ENCODE results near the gene CYLC1.

The CYLC1 gene

DNA sequence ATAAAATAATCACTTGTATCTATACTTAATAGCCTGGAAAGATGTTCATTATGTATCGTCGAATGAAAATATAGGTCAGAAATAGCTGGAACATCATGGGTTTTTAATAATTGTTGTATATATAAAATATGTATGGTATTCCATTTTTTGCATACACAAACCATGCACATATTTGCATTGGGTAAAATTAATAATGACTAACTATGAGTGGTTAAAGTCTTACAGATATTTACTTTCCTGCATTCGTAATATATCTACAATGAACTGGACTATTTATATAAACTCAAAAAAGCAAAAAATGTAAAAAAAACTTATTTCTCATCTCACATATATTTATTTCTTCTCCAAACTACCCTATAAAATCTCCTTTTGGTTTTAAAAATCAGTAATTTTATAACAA lies 46.0 kb downstream of the CYLC1 start:
- H2AFZ ChIP-seq (ENCODE audit: low read length), result no peak overlapping the region
- H3K27me3 ChIP-seq (ENCODE audit: insufficient read depth, low read length, poor library complexity, severe bottlenecking), result no peaks in the 10 kb centered on the region
- H3K9me3 ChIP-seq (ENCODE audit: insufficient read depth, low read depth, low read length), result no peaks in the 10 kb centered on the region
- no peaks in the 10 kb centered on the region for H3K4me1 ChIP-seq (ENCODE audit: insufficient read depth, low read length, poor library complexity, severe bottlenecking)
- no peak overlapping the region for H3K9ac ChIP-seq (ENCODE audit: low read depth, low read length, poor library complexity, severe bottlenecking)
- TF ChIP-seq EZH2phosphoT487 (IDR thresholded peaks at IDR 0.05; ENCODE audit: borderline replicate concordance) (no peak), CTCF (conservative IDR thresholded peaks at IDR 0.05; ENCODE audit: low read length) (no peak)
- H3K4me3 ChIP-seq (ENCODE audit: low read length, poor library complexity, severe bottlenecking), result no peak overlapping the region
- no peaks in the 10 kb centered on the region for H3K36me3 ChIP-seq (ENCODE audit: insufficient read depth, low read length)
- no peaks in the 10 kb centered on the region for H3F3A ChIP-seq (ENCODE audit: low read depth)
- H3K79me2 ChIP-seq (ENCODE audit: insufficient read depth, low read length), result no peaks in the 10 kb centered on the region
- no peaks in the 10 kb centered on the region for H4K20me1 ChIP-seq (ENCODE audit: insufficient read depth, low read length, poor library complexity, severe bottlenecking)
- no peak overlapping the region for H3K4me2 ChIP-seq (ENCODE audit: low read depth, low read length, poor library complexity, severe bottlenecking)
- no peaks in the 10 kb centered on the region for H3K9me2 ChIP-seq (replicated peaks; ENCODE audit: low read depth, low read length)

GRCh38 chrX:83916525-83916924 lies 55.6 kb downstream of the CYLC1 start:
- H3K4me2 ChIP-seq (ENCODE audit: low read depth, low read length, poor library complexity, severe bottlenecking), result no peak overlapping the region
- H3F3A ChIP-seq (ENCODE audit: low read depth), result no peaks in the 10 kb centered on the region
- H3K4me1 ChIP-seq (ENCODE audit: insufficient read depth, low read length, poor library complexity, severe bottlenecking), result no peaks in the 10 kb centered on the region
- no peak overlapping the region for H2AFZ ChIP-seq (ENCODE audit: low read length)
- no peaks in the 10 kb centered on the region for H3K36me3 ChIP-seq (ENCODE audit: insufficient read depth, low read length)
- no peaks in the 10 kb centered on the region for H3K9me2 ChIP-seq (replicated peaks; ENCODE audit: low read depth, low read length)
- no peaks in the 10 kb centered on the region for H3K9me3 ChIP-seq (ENCODE audit: insufficient read depth, low read depth, low read length)
- no peak overlapping the region for H3K4me3 ChIP-seq (ENCODE audit: low read length, poor library complexity, severe bottlenecking)
- H3K9ac ChIP-seq (ENCODE audit: low read depth, low read length, poor library complexity, severe bottlenecking), result no peak overlapping the region
- no peaks in the 10 kb centered on the region for H4K20me1 ChIP-seq (ENCODE audit: insufficient read depth, low read length, poor library complexity, severe bottlenecking)
- no peak for TF ChIP-seq EZH2phosphoT487 (IDR thresholded peaks at IDR 0.05; ENCODE audit: borderline replicate concordance)
- peak; percentile 53 for TF ChIP-seq CTCF (conservative IDR thresholded peaks at IDR 0.05; ENCODE audit: low read length)
- no peaks in the 10 kb centered on the region for H3K27me3 ChIP-seq (ENCODE audit: insufficient read depth, low read length, poor library complexity, severe bottlenecking)
- H3K79me2 ChIP-seq (ENCODE audit: insufficient read depth, low read length), result no peaks in the 10 kb centered on the region

DNA sequence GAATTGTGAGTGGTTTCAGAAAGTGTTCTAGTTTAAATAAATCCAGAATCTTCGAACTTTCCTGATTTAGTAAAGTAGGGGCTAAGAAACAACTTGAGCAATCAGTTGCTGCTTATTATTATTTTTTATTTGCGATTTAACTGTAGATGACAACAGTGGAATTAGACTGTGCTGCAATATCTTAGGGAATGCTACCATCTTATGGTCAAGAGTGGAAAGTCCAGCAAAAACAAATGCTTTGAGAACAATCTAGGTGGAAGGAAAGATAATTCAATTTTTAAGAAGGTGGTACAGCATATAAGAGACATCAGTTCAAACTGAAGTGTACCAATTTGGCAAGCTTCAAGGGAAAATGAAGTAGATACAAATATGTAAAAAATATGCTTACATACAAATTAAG lies 73.3 kb downstream of the CYLC1 start:
- Histone ChIP-seq H3K36me3 (ENCODE audit: insufficient read depth, low read length) (no peaks in the 10 kb centered on the region), H3K9ac (ENCODE audit: low read depth, low read length, poor library complexity, severe bottlenecking) (no peak overlapping the region), H3K4me1 (ENCODE audit: insufficient read depth, low read length, poor library complexity, severe bottlenecking) (no peaks in the 10 kb centered on the region), H4K20me1 (ENCODE audit: insufficient read depth, low read length, poor library complexity, severe bottlenecking) (no peaks in the 10 kb centered on the region), H2AFZ (ENCODE audit: low read length) (no peak overlapping the region), H3K9me2 (replicated peaks; ENCODE audit: low read depth, low read length) (no peaks in the 10 kb centered on the region), H3K4me3 (ENCODE audit: low read length, poor library complexity, severe bottlenecking) (no peak overlapping the region), H3F3A (ENCODE audit: low read depth) (no peaks in the 10 kb centered on the region), H3K27me3 (ENCODE audit: insufficient read depth, low read length, poor library complexity, severe bottlenecking) (no peaks in the 10 kb centered on the region), H3K79me2 (ENCODE audit: insufficient read depth, low read length) (no peaks in the 10 kb centered on the region), H3K9me3 (ENCODE audit: insufficient read depth, low read depth, low read length) (no peaks in the 10 kb centered on the region), H3K4me2 (ENCODE audit: low read depth, low read length, poor library complexity, severe bottlenecking) (no peak overlapping the region)
- TF ChIP-seq EZH2phosphoT487 (IDR thresholded peaks at IDR 0.05; ENCODE audit: borderline replicate concordance), result no peak
- no peak for TF ChIP-seq CTCF (conservative IDR thresholded peaks at IDR 0.05; ENCODE audit: low read length)
